Measurements from ENCODE around the gene SETD5. TPM values are rescaled to one million over a fixed set of nuclear protein-coding genes. Genes with fewer than 3 reads are reported as not detected.

The SETD5 gene
- total RNA-seq, 2 donors from 2014 or later: 261 to 289 TPM

GRCh38 chr3:9406856-9407626, 9.6 kb downstream of the SETD5 start:
- no peaks in the 10 kb centered on the region for H3K27me3 ChIP-seq (ENCODE audit: control insufficient read depth, insufficient read depth, low read length, poor library complexity, severe bottlenecking)
- no peaks in the 10 kb centered on the region for H3K27me3 Mint-ChIP-seq (ENCODE audit: insufficient read depth)
- H3K9me3 Mint-ChIP-seq: peaks cover 6% of the 10 kb centered on the region
- H3K4me1 Mint-ChIP-seq: peaks cover 34% of the 10 kb centered on the region
- TF ChIP-seq, protein P1, sequence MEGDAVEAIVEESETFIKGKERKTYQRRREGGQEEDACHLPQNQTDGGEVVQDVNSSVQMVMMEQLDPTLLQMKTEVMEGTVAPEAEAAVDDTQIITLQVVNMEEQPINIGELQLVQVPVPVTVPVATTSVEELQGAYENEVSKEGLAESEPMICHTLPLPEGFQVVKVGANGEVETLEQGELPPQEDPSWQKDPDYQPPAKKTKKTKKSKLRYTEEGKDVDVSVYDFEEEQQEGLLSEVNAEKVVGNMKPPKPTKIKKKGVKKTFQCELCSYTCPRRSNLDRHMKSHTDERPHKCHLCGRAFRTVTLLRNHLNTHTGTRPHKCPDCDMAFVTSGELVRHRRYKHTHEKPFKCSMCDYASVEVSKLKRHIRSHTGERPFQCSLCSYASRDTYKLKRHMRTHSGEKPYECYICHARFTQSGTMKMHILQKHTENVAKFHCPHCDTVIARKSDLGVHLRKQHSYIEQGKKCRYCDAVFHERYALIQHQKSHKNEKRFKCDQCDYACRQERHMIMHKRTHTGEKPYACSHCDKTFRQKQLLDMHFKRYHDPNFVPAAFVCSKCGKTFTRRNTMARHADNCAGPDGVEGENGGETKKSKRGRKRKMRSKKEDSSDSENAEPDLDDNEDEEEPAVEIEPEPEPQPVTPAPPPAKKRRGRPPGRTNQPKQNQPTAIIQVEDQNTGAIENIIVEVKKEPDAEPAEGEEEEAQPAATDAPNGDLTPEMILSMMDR (conservative IDR thresholded peaks at IDR 0.05): no peak
- no peak for DNase-seq
- no peak overlapping the region for H3K27ac ChIP-seq (ENCODE audit: low read depth, low read length)
- peaks cover 6% of the 10 kb centered on the region for H3K4me1 ChIP-seq (ENCODE audit: control insufficient read depth, insufficient read depth, low read length)
- no peak overlapping the region for H3K27ac Mint-ChIP-seq
- peaks cover 22% of the 10 kb centered on the region for H3K36me3 Mint-ChIP-seq (ENCODE audit: low read depth)
- 89 to 97% methylated on average over 6 to 7 of the region's 7 CpGs for WGBS, 2 experiments (ENCODE audit: insufficient coverage in 1 of 2, insufficient read length in 1 of 2)
- H3K9ac ChIP-seq (ENCODE audit: extremely low read depth, low read length, poor library complexity, severe bottlenecking): no peak overlapping the region
- peaks cover 14% of the 10 kb centered on the region for H3K36me3 ChIP-seq (ENCODE audit: control insufficient read depth, insufficient read depth, low read length)
- peaks cover 12% of the 10 kb centered on the region for H3K9me3 ChIP-seq (ENCODE audit: control insufficient read depth, low read length)
- no peak overlapping the region for H3K4me3 ChIP-seq (ENCODE audit: low read length)
- H3K4me3 Mint-ChIP-seq: no peak overlapping the region

GRCh38 chr3:9408061-9408460, 10.6 kb downstream of the SETD5 start:
- Histone ChIP-seq H3K9me3 (ENCODE audit: control insufficient read depth, low read length) (peaks cover 12% of the 10 kb centered on the region), H3K4me3 (ENCODE audit: low read length) (no peak overlapping the region), H3K27me3 (ENCODE audit: control insufficient read depth, insufficient read depth, low read length, poor library complexity, severe bottlenecking) (no peaks in the 10 kb centered on the region), H3K4me1 (ENCODE audit: control insufficient read depth, insufficient read depth, low read length) (peaks cover 6% of the 10 kb centered on the region), H3K27ac (ENCODE audit: low read depth, low read length) (no peak overlapping the region), H3K36me3 (ENCODE audit: control insufficient read depth, insufficient read depth, low read length) (peaks cover 14% of the 10 kb centered on the region), H3K9ac (ENCODE audit: extremely low read depth, low read length, poor library complexity, severe bottlenecking) (no peak overlapping the region)
- H3K9me3 Mint-ChIP-seq: peaks cover 6% of the 10 kb centered on the region
- H3K27me3 Mint-ChIP-seq (ENCODE audit: insufficient read depth): no peaks in the 10 kb centered on the region
- DNase-seq: no peak
- TF ChIP-seq, protein P1 (conservative IDR thresholded peaks at IDR 0.05): no peak
- H3K4me3 Mint-ChIP-seq: no peak overlapping the region
- peak overlapping the region; percentile 16 for H3K27ac Mint-ChIP-seq
- H3K4me1 Mint-ChIP-seq: peaks cover 25% of the 10 kb centered on the region
- 94 to 96% methylated on average over 3 to 5 of the region's 6 CpGs for WGBS, 2 experiments (ENCODE audit: insufficient coverage in 1 of 2, insufficient read length in 1 of 2)
- H3K36me3 Mint-ChIP-seq (ENCODE audit: low read depth): peaks cover 22% of the 10 kb centered on the region

DNA sequence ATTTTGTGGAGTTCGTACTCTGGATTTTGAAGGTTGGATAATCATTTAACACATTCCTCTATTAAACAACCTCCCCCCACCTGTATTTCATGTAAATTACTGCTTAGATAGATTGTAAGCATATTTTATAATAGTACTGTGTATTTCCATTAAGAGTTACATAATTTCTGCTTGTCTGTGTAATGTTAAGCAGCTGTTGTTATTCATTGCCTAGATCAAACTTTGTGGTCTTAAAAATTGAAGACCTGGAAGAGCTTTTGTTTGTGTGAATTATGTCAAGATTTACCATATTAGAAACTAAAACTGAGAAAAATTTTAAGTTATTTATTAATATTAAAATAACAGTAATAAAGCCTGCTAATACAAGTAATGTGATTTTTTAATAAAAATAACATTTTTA, 11.1 kb downstream of the SETD5 start:
- peaks cover 2% of the 10 kb centered on the region for H3K4me1 ChIP-seq (ENCODE audit: control insufficient read depth, insufficient read depth, low read length)
- H3K4me3 ChIP-seq (ENCODE audit: low read length): no peak overlapping the region
- H3K36me3 ChIP-seq (ENCODE audit: control insufficient read depth, insufficient read depth, low read length): peaks cover 14% of the 10 kb centered on the region
- peaks cover 25% of the 10 kb centered on the region for H3K36me3 Mint-ChIP-seq (ENCODE audit: low read depth)
- no peaks in the 10 kb centered on the region for H3K27me3 Mint-ChIP-seq (ENCODE audit: insufficient read depth)
- peaks cover 6% of the 10 kb centered on the region for H3K9me3 Mint-ChIP-seq
- DNase-seq: no peak
- no peak overlapping the region for H3K4me3 Mint-ChIP-seq
- TF ChIP-seq, protein P1 (conservative IDR thresholded peaks at IDR 0.05): no peak
- no peaks in the 10 kb centered on the region for H3K27me3 ChIP-seq (ENCODE audit: control insufficient read depth, insufficient read depth, low read length, poor library complexity, severe bottlenecking)
- peaks cover 12% of the 10 kb centered on the region for H3K9me3 ChIP-seq (ENCODE audit: control insufficient read depth, low read length)
- H3K27ac Mint-ChIP-seq: no peak overlapping the region
- H3K9ac ChIP-seq (ENCODE audit: extremely low read depth, low read length, poor library complexity, severe bottlenecking): no peak overlapping the region
- no CpG with 5 or more reads among the region's 1 CpG for WGBS, 2 experiments (ENCODE audit: insufficient coverage in 1 of 2, insufficient read length in 1 of 2)
- no peak overlapping the region for H3K27ac ChIP-seq (ENCODE audit: low read depth, low read length)
- H3K4me1 Mint-ChIP-seq: peaks cover 20% of the 10 kb centered on the region

All from endodermal cell (in vitro differentiated cells).